ENCODE measurements around the gene CBARP.
A peak's percentile ranks its signal among the peaks of the same experiment; 100 is the strongest.

Gene CBARP, protein sequence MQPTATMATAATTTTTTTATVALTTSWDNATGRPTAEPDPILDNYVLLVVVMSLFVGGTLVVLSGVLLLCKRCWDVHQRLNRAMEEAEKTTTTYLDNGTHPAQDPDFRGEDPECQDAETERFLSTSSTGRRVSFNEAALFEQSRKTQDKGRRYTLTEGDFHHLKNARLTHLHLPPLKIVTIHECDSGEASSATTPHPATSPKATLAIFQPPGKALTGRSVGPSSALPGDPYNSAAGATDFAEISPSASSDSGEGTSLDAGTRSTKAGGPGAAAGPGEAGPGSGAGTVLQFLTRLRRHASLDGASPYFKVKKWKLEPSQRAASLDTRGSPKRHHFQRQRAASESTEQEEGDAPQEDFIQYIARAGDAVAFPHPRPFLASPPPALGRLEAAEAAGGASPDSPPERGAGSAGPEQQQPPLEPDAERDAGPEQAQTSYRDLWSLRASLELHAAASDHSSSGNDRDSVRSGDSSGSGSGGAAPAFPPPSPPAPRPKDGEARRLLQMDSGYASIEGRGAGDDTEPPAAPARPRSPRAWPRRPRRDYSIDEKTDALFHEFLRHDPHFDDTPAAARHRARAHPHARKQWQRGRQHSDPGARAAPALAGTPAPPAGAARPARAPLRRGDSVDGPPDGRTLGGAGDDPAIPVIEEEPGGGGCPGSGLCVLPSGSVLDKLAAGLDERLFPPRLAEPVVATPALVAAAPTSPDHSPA

DNA sequence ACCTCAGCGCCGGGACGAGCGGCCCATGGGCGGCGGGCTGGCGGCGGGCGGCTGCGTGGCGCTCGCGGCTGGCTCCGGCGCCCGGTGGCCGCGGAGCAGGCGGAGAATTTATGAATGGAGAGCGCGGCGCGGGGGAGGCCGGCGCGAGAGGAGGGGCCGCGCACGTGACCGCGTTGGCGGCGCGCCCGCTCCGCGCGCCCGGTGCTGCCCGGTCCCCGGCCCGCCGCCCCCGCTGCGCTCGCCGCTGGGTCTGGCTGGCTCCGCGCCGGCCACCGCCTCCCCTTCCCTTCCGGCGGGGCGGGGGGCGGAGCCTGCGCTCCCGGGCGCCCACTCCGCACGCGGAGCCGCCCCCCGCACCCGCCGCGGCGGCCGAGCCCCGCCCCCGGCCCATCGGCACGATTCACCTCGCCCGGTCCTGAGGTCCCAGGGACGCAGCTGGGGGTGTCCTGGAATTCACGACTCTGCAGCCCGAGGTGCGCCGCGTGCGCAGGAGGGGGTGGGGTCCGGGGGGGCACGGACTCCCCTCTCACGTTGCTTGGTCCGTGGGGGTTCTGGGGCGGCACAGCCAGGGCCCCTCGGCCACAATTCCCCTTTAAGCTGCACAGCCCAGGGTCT is at the start of gene CBARP:
Gene CBARP, minus strand, starts transcription at position 252 of the 615 bp plus-strand sequence. CDS start 1,905 bp downstream, outside the sequence.
- DNase-seq (ENCODE audit: low spot score): no peak

DNA sequence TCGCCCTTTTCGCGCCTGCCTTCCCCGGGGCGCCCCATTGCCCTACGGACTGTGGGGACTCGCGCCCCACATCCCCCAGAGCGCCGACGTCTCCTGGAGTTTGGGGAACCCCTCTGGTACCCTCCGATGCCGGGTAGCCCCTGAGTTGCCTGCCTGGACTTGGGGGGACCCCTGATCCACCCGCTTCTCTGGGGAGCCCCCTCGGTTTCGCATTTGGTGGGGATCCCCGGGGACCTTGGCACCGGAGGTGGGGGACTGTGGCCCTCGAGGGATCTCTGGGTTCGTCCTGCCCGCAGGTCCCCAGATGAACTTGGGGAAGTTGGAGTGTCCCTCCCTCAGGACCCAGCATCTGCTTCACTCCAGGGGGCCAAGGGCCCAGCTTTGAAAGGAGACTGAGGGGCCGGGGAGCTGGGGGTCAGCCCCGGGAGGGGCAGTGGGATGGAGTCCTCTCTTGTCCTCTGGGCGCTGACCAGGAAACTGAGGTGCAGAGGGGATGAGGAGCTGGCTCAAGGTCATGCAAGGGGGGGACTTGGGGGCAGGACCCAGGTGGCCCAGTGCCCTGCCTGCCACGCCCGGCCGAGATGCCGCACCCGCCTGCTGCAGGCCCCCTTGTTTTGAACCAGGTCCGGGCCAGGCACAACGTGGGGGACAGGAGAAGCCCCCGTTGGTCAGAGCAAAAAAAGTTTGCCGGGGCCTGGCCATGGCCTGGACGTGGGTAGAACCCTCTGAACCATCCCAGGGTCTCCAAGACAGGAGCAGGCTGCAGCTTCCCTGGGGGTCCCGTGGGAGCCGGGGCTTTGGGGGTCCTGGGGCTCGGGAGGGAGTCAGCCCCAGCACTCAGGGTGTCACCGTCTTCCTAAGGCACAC is 48.9 kb upstream of the CBARP start:
- no peak for DNase-seq (ENCODE audit: low spot score)

DNA sequence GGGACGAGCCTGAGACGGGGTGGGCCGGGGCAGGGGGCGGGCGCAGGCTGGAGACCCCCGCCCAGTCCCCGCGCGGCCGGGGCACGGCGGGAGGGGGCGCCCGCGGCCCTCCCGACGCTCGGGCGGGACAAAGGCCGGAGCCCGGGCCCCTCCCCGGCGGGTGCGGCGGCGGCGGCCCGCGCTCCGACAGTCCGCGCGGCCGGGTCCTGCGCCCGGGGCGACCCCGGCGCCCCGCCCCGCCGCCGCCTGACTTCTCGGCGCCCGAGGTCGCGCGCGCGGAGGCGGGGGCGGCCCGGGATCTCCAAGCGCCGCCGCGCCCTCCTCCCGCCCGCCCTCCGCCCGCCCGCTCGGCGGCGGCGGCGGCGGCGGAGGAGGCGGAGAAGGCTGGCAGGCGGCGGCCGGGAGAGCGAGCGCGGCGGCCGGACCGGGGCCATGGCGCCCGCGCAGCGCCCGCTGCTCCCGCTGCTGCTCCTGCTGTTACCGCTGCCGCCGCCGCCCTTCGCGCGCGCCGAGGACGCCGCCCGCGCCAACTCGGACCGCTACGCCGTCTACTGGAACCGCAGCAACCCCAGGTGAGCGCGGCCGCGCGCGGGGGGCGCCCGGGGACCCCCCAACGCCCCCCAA is 48.0 kb upstream of the CBARP start, which contains the start of gene EFNA2:
Gene EFNA2, plus strand, starts transcription at position 137 of the 624 bp plus-strand sequence. Its CDS starts 296 bp downstream, at position 433.
- DNase-seq (ENCODE audit: low spot score): no peak

DNA sequence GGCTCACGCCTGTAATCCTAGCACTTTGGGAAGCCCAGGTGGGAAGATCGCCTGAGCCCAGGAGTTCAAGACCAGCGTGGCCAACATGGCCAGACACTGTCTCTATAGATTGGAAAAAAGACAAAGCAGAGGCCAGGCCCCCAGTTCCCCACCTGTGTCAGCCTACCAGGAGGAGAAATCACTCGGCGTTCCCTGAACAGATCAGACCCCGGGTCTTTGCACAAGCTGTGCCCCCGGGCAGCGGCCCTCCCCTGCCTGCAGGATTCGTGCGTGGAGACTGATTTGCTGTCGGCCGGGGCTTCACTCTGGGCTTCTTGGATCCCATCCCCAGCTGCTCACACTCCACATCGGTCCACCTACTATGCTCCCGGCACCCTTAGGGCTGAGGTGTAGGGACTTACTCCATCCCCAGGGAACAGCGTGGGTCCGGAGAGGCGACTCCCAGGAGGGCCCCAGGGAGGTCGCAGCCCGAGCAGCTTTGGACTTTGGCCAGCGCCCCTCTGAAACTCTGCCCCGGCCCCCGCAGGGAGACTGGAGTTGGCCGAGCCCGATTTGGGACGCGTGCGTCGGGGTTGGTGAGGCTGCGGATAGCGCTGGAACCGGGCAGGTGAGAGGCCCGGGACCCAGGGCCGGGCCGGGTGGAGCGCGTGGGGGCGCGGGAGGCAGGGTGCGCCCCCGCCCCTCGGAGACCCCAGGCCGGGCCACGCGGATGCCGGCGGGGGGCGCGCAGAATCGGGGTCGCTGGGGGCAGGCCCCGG is 47.4 kb upstream of the CBARP start:
- DNase-seq (ENCODE audit: low spot score): no peak

DNA sequence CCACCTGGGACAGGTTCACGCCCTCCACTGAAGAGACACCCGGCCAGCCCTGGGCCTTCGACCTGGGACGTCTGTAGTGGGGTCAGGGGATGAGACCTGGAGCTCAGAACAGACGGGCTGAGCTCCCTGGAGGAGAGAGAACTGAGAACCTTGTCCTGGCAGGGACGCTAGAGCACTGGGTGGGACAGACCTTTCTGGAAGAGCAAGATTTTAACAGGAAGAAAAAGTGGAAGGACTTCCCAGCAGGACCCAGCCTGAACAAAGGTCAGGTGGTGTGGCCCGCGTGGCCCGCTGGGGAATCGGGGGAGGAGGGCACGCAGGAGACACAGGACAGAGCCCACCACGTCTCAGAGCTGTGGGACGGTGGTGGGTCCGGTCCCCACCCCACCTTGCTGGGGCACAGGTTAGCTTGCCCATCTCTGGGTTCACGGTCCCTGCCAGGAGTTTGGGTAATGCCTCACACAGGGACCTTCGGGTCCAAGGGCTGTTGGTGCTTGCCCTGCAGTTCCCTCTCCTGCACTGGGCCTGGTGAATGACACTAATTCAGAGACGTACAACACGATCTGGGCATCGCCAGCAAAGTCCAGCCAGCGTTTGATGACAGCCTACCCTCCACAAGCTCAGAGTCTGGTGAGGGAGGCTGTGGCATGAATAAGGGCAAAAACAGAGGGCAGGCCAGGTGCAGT is 46.6 kb upstream of the CBARP start:
- DNase-seq (ENCODE audit: low spot score): peak; percentile 33

DNA sequence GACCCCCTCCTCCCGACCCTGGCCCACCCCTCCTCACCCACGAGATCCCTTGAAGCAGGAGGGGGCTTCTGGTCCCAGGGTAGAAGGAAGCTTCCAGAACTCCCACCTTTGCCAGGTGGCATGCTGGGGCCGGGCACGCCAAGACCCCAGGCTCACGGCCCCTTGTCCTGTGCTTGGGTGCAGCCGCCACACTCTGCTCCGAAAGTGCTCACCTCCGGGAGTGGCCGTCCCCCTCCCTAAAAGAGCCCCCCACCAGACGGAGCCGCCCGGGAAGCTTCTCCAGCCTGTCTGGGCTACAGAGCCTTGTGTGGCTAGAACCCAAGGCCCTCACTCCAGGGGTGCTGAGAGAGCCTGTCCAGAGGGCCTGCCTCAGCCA is 46.1 kb upstream of the CBARP start:
- DNase-seq (ENCODE audit: low spot score): no peak

DNA sequence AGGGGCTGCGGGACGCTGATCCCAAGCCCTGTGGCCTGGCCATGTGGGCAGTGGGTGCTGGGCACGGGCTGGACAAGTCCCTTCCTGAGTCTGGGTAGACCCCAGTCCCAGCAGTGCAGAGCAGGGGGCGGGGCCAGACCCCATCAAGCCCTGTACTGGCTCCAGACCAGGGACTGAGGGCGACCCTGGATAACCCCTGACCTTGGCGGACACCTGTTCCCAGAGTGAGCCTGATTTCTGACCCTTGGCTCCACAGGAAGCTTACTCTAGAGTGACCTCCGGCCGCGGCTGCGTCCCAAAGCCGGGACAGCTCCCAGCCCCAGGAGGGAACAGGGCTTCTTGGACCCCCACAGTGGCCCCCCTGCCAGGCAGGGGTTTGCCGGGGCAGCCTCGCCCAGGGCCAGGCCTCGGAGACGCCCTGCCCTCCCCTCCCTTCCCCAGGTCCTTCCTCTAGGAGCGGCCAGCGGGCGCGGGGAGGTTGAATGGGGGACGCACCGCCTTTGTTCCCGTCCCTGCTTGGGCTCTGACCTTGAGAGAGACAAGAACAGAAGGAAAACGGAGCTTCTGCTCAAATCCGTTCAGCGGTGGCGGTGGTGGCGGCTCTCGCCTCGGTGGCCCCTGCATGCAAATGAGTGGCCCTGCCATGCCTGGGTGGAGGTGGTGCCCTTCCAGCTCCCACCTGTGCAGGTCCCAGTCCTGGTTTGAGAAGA is 45.6 kb upstream of the CBARP start:
- DNase-seq (ENCODE audit: low spot score): no peak

DNA sequence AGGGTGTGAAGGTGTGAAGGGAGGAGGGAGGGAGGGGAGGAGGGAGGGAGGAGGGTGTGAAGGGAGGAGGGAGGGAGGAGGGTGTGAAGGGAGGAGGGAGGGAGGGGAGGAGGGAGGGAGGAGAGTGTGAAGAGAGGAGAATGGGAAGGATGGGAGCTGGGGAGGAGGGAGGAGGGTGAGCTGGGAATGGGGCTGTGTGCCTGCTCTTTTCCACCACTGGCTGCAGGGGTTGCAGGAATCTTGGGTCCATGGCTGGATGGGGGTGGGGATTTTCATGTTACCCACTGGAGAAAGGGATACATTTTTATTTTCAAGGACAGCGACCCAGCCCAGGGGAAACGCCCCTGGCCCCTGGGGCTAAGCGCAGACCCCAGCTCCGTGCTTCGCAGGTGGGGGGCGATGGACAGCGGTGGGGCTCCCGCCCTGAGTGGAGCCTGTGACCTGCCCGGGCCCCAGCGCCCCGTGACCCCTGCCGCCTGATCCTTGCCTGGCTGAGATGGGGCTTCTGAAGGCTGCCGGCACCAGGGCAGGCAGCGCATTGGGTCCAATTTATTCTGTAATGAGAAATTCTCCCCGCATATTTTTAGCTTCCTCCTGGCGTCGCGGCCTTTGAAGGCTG is 44.9 kb upstream of the CBARP start:
- peak; percentile 47 for DNase-seq (ENCODE audit: low spot score)

DNA sequence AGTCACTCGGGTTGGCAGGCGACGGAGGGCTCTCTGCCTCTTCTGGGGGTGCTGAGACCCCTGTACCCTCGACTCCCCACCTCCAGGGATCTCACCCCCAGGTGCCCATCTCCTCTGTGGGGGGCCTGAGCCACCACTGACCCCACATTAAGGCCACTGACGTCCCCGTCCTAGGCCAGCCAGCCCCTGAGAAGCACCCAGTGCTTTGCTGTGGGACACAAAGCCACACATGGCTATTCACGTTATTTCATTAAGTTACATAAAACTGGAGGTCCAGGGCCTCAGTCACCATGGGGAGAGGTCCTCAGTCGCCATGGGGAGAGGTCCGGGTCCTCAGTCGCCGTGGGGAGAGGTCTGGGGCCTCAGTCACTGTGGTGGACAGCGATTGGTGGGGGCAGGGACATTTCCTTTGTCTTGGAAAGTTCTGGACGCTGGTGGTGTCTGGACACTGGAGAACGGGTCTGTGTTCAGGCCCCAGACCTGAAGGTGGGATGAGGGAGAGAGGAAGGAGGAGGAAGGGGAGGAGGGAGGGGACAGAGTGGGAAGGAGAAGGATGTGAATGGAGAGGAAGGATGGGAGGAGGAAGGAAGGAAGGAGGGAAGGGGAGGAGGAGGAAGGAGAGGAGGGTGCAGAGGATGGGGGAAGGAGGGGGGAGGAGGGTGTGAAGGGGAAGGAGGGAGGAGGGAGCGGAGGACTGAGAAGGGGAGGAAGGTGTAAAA is 43.9 kb upstream of the CBARP start:
- no peak for DNase-seq (ENCODE audit: low spot score)

DNA sequence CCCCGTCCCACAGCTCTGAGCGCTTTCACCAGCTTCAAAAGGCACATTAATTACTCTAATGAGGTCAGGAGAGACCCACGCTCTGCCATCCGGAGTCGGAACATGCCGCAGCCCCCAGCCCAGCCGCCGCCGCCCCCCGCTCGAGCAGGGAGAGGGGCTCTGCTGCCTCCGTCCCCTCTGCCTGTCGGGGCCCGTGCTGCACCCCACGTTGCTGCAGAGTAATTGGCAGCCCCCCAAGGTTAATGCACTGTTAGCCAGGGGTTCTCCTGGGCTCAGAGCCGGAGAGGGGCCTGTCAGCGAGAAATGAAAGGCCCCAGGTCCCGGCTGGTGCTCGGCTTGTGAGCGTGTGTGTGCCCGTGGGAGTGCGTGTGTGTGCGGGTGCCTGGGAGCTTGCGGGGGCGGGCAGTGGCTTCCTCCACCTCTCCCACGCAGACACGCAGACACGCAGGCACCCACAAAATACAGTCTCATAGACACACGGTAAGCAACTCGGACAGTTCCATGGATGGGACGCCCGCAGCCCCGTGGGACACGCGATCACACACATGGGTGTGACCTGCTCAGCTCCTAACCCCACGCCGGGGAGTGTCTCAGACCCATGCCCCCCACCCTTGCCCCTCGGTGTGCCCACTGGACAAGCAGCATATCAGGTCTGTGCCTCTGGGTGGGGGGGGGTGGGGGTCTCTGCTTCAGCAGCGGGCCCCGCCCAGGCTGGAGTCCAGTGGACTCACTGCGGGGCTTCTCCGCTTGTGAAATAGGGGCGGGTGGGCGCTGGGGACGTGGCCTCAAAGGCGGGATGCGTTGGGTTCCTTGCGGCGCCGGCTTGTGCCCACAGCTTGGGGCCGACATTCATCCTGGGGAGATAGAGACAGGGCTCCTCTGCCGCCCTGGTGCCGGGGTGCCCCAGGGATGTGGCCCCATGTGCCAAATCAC is 43.1 kb upstream of the CBARP start:
- no peak for DNase-seq (ENCODE audit: low spot score)

DNA sequence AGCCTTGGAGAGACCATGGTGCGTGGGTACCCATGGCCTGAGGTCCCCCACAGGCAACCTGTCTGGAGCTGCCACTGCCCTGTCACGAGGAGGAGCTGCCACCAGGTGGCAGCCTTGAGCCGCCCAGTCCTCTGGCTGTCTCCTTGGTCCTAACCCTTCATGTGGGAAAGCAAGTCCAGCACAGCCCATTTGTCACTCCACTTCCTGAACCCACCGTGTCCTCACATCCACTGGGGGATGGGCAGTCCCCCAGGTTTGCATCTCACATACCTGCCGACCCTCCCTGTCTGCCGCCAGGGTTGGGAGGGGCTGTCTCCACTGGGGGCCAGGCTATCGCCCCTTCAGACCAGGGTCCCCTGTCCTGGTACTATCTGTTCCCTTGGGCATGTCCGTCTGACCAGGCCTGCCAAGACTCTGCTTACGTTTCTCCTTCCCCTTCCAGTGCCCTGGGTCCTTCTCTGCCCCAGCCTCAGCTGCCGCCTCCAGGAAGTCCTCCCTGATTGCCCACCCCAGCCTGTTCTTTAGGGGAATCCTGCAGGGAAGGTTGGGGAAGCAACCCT is 42.1 kb upstream of the CBARP start:
- DNase-seq (ENCODE audit: low spot score): peak; percentile 87

DNA sequence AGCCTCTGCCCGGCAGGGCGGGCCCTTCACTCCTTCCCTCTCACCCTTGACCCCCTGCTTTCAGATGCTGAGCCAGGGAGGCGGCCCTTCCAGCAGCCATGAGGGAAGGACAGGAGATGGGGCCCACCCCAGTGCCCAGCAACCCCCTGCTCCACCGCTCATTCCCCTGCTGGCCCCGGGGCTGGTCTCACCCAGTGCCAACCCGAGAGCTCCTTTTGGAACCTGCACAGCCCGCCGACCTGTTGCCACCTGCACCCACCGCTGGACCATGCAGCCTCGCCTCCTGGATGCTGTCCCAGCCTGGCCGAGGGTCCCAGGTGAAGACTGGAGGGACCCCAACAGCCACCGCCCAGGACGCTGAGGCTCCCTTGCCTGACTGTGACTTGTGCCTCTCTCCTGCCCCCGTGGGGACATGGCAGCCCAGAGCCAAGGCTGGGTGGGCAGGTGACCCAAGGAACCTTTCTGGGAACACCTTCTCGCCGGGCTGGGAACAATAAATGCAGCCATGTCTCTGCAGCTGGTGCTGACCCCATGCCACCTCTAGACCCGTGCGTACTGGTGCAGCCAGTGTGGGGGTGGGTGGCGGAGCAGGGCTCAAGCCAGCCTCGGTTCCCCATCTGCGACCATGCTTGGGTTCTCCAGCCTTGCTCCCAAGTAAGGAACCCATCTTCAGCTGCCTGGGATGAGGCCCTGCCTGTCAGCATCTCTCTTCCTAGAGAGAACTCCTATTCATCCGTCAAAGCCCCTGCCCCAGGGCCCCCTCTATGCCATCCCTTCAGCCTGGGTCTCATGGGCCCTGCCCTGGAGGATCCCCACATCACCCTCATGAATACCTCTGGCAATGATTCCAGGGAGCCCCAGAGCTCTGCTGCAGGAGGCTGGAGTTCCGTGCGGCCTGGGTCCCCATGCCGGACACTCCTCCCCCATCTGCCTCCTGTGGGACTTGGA is 41.2 kb upstream of the CBARP start:
- DNase-seq (ENCODE audit: low spot score): no peak

DNA sequence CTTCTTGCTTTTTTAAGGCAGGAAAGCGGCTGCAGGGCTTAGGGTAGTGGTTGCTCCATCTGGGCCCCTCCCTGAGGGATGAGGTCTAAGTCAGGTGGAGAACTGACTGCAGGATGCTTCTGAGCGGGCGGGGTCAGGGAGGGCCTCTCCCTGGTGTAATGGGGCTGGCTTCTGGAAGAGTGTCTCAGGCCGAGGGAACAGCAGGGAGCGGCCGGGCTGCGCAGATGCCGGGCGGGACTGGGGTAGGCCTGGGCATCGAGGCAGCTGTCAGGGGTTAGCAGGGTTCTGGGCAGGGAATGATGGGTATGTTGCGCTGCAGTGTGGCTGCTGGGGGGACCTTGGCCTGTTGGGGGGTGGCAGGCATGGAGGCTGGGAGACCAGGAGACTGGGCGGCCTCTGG is 40.3 kb upstream of the CBARP start:
- DNase-seq (ENCODE audit: low spot score): no peak

DNA sequence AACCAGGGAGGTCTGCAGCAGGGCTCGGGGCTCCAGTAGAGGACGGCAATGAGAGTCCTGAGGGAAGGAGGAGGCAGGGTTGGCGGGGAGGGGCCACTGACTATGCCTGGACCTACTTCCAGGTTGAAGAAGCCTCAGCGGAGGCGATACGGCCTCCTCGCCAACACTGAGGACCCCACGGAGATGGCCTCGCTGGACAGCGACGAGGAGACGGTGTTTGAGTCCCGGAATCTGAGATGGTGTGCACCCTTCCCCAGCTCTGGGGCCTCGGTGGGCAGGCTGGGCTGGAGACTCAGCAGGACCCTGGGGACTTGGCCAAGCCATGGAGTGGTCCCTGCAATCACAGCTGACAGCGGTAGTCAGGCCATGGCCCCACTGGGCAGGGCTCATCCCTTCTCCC is 39.3 kb upstream of the CBARP start:
- no peak for DNase-seq (ENCODE audit: low spot score)

DNA sequence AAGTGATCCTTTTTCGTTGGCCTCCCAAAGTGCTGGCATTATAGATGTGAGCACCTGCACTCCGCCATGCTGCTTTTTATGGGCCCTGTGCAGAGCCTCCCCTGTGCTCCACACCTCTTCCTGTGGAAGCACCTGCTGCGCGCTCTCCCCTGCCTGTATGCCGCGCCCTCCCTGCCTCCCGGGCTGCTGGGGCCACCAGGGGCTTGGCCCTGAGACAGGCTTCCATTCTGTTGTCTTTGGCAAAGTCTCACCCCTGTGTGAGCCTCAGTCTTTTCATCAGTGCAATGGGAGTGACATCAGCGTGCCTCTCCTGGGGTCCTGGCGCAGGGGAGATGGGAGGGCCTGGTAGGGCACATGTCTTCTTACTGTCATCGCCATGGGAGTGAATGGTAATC is 38.8 kb upstream of the CBARP start:
- DNase-seq (ENCODE audit: low spot score): peak; percentile 70
